Measurements from ENCODE around the gene SLAMF9.
"Not testable (repeated sequence)": the region's sequence is repeated elsewhere in the genome, so short reads cannot be mapped to it uniquely, and the experiment has no call there.

Gene SLAMF9

DNA sequence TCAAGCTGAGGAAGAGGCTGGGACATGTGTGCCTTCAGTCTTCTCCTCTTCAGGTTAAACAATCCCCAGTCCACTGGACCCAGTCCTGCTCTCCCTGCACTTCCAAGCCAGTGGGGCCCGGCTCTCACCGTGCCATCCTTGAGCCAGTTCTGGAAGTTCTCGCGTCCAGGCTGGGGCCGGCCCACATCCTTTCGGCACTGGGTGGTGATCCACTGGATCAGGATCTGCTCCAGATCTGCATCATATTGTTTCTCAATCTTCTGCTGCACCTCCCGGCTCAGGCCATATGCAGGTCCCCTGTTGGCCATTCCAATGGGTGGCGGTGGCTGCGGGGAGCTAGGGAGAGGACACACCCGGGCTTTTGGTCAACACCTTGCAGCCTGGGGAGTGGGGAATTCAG, 33.8 kb downstream of the SLAMF9 start:
- no peak for DNase-seq (ENCODE audit: low spot score)

DNA sequence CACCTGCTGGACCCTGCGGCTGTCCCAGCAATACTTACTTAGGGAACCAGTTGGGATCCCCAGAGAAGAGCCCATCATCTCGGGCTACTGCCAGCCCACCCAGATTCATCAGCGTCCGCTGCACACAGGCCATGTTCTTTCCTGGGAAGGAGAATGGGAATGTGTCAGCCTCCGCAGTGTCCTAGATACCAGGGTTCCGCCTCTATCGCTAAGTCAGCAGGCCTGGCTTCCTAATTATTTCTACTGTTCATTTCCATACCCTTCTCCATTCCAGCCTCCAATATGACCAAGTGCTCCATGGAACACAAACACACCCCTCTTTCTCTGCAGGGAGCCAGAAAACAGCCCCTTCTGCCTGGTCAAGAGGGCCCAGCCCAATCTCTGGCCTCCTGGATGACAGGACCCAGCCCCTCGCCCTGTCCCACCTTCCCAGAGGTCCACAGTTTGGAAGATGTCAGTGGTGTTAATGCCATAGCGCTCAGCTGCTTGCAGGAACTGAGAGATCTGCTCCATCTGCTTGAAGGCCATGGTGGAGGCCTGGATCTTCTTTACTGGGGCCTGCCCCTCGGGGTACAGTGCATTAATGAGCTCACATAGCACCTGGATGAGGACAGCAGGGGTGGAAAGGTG, 34.7 kb downstream of the SLAMF9 start:
- no peak for DNase-seq (ENCODE audit: low spot score)

DNA sequence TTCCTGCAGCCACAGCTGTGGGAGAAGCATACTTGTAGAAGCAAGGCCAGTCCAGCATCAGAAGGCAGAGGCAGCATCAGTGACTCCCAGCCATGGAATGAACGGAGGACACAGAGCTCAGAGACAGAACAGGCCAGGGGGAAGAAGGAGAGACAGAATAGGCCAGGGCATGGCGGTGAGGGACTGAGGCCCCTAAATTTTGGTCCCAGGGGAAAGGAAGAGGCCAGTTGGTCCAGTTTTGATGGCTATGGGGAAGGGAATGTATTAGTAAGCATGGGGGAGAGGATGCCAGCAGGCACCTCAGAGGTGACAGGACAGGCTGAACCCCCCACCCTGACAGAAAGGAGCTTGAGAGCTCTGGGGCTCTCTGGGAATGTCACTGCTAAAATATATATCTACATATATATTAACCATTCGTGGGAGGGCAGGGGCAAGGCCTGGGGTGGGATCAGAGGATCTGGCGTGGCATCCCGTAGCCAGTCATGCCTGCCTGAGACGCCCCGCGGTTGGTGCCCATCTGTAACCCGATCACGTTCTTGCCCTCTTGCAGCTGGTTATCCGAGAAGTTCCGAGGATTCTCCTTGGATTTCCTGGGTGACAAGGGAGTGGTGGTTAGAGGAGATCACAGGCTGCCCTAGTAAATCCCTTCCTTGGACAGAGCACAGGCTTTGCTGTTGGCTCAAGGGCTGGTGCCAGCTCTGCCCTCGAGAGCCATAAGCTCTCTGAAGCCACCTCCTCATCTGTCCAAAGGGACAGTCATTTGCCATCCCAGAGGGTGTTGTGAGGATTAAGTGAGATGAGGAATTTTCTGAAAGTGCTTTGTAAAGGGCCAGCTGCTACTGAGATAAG, 35.5 kb downstream of the SLAMF9 start:
- DNase-seq (ENCODE audit: low spot score): no peak

DNA sequence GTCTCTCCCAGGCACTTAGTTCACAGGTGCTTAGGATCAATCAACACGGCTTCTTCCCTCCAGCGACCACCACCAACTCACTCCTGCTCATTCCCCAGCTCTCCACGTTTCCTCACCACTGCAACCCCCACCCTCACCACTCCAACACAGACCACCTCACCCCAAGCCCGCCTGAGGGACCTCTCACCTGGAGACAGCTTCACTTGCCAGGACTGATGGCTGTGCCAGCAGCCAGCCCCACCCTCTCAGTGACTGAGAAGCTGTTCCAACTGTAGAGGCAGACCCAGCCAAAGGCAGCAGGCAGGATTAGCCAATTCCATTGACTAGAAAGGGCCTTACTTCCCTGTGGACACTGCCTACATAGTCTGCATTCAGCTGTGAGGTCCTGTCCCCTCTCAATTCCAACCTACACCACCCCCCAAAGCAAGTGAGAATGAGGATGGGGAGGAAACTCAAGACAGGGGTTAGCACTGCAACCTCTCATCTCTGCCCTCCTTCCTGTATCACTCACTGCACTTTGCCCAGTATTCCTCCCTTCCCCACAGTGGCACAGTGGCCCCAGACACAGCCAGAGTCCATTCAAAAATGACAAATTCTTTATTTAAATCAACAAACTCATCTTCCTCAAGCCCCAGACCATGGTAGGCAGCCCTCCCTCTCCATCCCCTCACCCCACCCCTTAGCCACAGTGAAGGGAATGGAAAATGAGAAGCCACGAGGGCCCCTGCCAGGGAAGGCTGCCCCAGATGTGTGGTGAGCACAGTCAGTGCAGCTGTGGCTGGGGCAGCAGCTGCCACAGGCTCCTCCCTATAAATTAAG, 36.3 kb downstream of the SLAMF9 start:
- DNase-seq (ENCODE audit: low spot score): no peak

DNA sequence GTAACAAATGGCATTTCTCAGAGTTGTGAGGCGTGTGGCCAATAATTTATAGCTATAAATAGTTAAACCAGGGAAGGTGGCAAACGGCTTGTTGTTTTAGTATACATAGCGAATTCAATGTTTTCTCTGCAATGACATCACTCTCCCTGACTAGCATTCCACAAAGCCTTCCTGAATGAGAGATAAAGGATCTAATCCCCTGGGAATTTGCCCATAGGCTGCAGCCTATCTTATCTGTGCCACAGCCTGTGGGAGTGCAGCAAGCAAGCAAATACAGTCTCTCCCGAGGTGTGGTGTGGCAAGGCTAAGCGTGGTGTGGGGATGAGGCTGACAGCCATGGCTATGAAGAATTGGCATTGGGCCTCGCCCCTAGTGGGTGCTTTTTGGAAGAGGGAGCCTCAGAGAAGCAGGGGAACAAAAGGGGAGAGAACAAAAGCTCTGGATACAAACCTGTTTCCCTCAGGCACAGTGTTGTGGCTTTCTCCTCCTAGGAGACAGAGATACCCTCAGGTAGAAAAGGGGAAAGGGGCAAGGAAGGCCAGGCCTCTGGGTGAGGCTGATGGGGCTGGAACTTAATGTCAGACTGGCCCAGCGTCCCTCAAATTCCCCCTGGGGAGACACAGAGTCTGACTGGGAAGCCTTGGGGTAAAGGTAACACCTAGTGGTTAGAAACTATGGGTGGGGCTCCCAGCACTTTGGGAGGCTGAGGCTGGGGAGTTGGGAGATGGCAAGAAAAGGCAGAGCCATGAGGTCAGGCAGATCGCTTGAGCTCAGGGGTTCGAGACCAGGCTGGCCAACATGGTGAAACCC, 37.6 kb downstream of the SLAMF9 start:
- no peak for DNase-seq (ENCODE audit: low spot score)

DNA sequence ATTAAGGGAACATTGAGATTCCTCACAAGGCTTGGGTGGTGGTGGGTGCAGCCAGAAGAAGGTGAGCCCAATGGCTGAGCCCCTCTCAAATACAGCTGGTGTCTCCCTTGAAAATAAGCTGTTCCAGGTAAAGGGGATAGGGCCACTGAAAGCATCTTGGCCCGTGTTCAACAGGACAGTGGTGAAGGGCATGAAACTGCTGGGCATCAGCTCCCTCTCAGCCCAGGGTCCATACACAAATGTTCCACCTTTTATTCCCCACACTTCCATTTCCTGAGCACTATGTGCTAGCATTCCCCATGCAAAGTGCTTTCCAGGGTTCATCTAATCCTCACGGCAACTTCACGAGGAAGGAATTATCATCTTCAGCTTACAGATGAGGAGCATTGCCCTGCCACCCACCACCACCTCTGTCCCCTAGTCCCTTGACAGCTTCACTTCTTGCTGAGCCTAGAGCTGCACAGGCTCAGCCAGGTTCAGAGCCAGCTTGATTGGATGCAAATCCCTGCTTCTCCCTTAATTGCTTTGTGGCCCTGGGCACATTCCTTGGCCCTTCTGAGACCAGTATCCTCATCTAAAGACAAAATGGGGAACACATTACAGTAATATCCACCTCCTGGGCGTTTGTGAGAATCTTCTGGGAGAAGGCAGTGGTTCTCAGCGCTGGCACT, 38.3 kb downstream of the SLAMF9 start:
- DNase-seq (ENCODE audit: low spot score): no peak

DNA sequence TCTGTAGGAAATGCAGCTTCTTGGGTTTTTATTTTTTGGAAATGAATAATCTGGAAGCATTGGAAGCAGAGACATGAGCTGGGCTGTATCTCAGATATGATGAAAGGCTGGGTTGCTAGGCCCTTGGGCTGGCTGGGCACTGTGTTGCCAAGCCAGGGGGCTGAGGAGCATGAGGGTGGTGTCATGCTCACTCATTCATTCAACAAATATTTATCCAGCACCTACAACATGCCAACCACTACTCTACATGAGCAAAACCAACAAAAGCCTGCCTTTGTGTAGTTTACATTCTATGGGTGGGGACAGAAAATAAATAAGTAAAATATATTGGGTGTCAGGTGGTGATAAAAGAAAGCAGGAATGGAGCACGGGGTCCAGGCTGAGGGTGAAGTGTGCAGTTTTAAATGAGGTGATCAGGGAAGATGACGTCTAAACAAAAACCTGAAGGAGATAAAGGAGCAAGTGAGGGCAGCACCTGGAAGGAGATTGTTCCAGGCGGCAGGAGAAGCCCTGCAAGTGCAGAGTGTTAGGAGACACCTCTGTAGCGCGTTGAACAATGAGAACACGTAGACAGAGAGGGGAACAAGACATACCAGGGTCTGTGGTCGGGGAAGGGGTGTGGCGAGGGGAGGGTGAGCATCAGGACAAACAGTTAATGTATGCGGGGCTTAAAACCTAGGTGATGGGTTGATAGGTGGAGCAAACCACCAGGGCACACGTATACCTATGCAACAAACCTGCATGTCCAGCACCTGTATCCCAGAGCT, 39.6 kb downstream of the SLAMF9 start:
- no peak for DNase-seq (ENCODE audit: low spot score)

DNA sequence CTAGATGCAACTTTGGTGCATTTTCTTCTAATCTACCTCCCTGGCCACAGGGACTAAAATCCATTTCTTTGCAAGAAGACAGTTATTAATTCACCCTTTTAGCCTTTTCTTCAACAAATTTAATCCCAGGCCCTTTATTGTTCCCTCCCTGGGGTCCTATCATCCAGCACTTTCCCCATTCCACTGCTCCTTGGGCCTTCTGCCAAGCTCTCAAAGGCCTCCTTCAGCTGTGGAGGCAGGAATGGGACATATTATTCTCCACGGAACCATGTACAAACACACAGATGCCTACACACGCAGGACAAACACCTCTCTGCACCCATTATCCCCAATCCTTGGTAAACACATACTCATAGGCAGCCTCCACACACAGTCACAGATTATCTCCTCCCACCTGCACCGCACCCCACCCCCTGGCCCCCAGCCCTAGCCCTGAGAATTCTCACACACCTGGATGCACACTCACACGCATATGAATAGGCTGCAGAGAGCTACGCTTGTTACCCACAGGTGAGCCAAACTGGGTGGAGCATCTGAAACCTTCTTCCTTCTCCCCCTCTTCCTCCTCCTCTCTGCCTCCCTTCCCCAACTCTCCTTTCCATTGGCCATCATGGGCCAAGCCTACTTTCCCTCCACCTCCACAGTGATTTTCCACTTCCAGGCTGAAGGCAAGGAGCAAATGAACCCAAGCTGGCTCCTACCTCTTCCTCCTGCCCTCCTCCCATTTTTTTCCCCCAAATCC, 40.4 kb downstream of the SLAMF9 start:
- DNase-seq (ENCODE audit: low spot score): no peak

DNA sequence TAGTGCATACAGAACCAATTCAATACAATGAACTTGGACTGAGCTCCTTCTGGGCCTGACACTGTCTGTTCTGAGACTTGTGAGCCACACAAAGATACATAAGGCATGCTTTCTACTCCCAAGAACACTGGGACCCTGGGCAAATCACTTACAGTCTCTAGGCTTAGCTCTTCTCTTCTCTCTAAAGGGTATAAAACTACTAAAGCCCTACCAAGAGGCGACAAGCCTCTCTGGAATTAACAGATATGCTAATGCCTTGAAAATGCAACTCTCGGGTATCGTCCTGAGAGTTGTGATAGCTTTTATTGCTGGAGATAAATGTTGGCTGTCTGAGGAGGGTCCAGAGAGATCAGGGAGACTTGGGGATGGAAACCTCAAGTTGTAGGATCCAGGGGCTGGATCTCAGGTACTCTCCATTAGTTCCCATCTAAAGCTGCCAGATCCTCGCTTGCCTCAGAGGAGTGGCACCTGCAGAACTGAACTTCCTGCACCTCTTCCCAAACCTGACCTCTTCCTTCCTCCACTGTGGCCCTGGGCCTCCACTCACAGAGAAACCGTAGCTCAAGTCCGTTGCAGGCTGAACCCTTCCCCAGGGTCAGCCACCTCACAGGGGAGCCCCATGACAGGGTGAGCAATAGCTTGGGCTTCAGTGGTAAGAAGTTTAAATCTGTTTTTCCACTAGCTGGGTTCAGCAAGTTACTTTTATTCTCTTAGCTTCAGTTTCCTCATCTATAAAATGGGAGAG, 42.5 kb downstream of the SLAMF9 start:
- DNase-seq (ENCODE audit: low spot score): no peak

DNA sequence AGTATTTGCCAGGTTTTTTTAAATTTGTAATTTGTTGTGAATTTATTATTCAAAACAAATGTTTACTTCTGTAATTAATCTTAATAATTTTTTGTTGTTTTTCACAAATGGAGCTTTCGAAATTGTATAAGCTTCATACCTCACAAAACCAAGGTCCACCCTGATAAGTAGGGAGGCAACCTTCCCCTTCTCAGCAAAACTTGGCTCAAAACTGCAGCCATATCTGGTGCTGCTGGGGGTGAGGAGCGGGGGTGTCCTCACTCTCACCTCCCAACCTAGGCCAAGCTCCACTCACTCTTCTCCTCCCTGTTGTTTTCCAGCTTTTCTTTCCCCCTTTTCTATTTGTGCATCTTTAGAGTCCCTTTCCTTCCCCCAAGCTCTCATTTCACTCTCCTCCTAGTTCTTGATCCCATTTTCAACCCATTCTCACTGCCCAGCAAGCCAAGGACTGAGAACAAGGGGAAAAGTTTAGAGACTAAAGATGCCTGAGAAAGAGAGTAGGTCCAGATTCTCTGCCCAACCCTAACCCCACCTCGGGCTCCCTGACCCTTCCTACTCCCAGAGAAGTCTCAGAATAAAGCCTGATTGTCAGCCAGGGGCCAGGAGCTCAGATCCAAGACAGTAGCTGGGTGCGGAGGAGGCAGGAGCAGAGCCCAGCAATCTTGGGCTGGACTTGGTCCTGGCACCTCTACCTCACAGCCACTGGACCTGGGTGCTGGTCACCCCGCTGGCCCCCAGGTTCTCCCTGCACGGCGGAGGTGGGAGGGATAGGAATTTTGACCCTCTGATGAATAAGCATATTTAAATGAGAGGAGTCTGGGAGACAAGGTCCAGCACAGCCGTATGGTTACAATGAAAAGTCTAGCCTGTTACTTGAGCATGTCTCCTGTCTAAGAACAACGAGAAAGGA, 45.8 kb downstream of the SLAMF9 start:
- DNase-seq (ENCODE audit: low spot score): no peak

DNA sequence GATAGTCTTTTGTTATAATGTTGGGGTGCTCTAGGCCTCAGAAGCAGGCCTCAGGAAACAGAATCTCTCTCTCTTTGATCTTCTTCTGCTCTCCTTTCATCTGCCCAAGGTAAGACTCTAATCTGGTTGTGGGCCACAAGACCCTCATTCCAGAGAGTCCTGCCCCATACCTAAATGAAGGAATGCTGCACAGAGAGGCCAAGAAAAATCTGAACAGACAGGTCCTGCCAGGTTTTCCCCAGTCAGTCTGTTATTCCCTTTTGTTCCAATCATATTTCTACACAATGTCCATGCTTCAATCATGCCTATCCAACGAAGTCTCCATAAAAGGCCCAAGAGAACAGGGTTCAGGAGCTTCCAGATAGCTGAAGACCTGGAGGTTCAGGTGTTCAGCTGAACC, 47.1 kb downstream of the SLAMF9 start:
- no peak for DNase-seq (ENCODE audit: low spot score)

DNA sequence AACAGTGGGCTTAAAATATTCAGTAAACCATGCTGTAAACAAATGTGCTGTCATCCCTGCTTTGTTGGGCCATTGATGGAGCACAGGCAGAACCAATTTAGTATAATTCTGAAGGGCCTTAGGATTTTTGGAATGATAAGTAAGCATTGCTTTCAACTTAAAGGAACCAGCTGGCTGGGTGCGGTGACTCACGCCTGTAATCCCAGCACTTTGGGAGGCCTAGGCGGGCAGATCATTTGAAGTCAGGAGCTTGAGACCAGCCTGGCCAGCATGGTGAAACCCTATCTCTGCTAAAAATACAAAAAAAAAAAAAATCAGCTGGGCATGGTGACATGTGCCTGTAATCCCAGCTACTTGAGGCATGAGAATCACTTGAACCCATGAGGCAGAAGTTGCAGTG, 50.0 kb downstream of the SLAMF9 start:
- not testable (repeated sequence) for DNase-seq (ENCODE audit: low spot score)

DNA sequence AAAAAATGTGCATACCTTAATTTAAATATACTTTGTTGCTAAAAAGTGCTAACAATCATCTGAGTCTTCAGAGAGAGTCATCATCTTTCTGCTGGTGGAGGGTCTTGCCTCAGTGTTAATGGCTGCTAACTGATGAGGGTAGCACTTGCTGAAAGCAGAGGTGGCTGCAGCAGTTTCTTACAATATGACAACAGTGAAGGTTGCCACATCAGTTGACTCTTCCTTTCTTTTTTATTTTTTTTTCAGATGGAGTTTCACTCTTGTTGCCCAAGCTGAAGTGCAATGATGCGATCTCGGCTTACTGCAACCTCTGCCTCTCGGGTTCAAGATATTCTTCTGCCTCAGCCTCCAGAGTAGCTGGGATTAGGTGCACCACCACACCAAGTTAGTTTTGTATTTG, 51.5 kb downstream of the SLAMF9 start:
- DNase-seq (ENCODE audit: low spot score): no peak

Measured in putamen (tissue), 1 donor.